Heart right ventricle (tissue), 16 donors: ENCODE measurements around the gene SYTL5. TPM values are rescaled to one million over a fixed set of nuclear protein-coding genes. Genes with fewer than 3 reads are reported as not detected.

Experiments
- ATAC-seq, 8 donors: fragments of 200-7000 bp; cut with Tn5 transposase; one replicate each; pipeline ENCODE4 v1.9.1; 2020; ENCODE audit warnings: mild to moderate bottlenecking in 8 of 8, moderate library complexity in 8 of 8, moderate number of reproducible peaks in 1 of 8
- DNase-seq, 2 donors: peaks; one replicate each; pipeline ENCODE4 v3.0.0-alpha.2; 2020
- H3K27ac ChIP-seq, 10 donors: fragments of 200-600 bp; sonication (generic) in 2 of 10; one replicate each; pipeline versions ENCODE4 v1.5.0 to v1.8.0; 2020 to 2022; ENCODE audit warnings: mild to moderate bottlenecking in 3 of 10
- H3K27me3 ChIP-seq, 7 donors: fragments of 200-600 bp; one replicate each; pipeline ENCODE4 v1.8.0; 2021 to 2022; ENCODE audit warnings: mild to moderate bottlenecking in 2 of 7
- H3K36me3 ChIP-seq, 9 donors: fragments of 200-600 bp; sonication (generic) in 1 of 9; one replicate each; pipeline versions ENCODE4 v1.5.0 to v1.8.0; 2020 to 2022; ENCODE audit warnings: mild to moderate bottlenecking in 2 of 9
- H3K4me1 ChIP-seq, 9 donors: fragments of 200-600 bp; sonication (generic) in 1 of 9; one replicate each; pipeline versions ENCODE4 v1.5.0 to v1.8.0; 2020 to 2022; ENCODE audit warnings: mild to moderate bottlenecking in 4 of 9
- H3K4me3 ChIP-seq, 10 donors: fragments of 200-600 bp; sonication (generic) in 2 of 10; one replicate each; pipeline versions ENCODE4 v1.5.0 to v1.8.0; 2020 to 2022; ENCODE audit warnings: mild to moderate bottlenecking in 7 of 10, moderate library complexity in 2 of 10
- H3K9me3 ChIP-seq, 11 donors: fragments of 200-600 bp in 10 of 11; sonication (generic) in 2 of 11; one replicate each; pipeline versions ENCODE4 v1.5.0 to v1.8.0; 2013 to 2022; ENCODE audit warnings: mild to moderate bottlenecking in 2 of 11, control low read depth in 1 of 11, moderate library complexity in 1 of 11
- CTCF ChIP-seq, 9 donors: fragments of 200-600 bp; sonication (generic) in 2 of 9; IDR thresholded peaks; one replicate each; pipeline versions ENCODE4 v1.5.0 to v1.8.0; 2021 to 2022; ENCODE audit warnings: antibody characterized with exemption in 9 of 9, mild to moderate bottlenecking in 5 of 9, moderate library complexity in 1 of 9
- WGBS, 2 donors: extraction: QIAGEN DNeasy Blood & Tissue Kit; methylation state at CpG; one replicate each; pipeline ENCODE4 v1.1.7; 2013; ENCODE audit warnings: inconsistent platforms in 1 of 2; 5-methylcytosine and 5-hydroxymethylcytosine counted together
- intact Hi-C, 10 donors: fragments of 100-400 bp; cut with DNase I; formaldehyde crosslinking; loops; one replicate each; pipeline versions ENCODE4 v1.11.1 to v1.14.2; 2022
- microRNA-seq, 2 donors: library from miRNA; unstranded; fragments of <30 nt; microRNA quantifications; one replicate each; pipeline ENCODE4 v1.2.0, GENCODE V29; 2021
- polyA plus RNA-seq, 2 donors: library from polyadenylated mRNA; stranded (reverse); fragments of 200-250 nt; gene quantifications; one replicate each; pipeline ENCODE4 v1.2.3, GENCODE V29; 2013
- total RNA-seq, 10 donors: library from RNA; stranded (reverse); fragmentation: NEBNext Ultra II Directional in 3 of 10; extraction: Animal tissue kit (Norgen Biotek cat#: 25700) in 3 of 10; gene quantifications; one replicate each; pipeline versions ENCODE4 v1.2.1 to v1.2.4, GENCODE V29; 2021 to 2023
- donor health status: Arrhythmogenic right ventricular cardiomyopathy.
- donor health status: ischemic (EF 13 %, LVEDD 7.1; RV severe dilation, severe dysfunction).
- donor health status: healthy with polysubstance abuse.
- donor health status: DM: no; HTN: yes; CAD: no.
- donor health status: DM: no; HTN: no; CAD: no.
- donor health status: ischemic (EF 25% LVEDD 6.9; RV normal size, moderate dysfunction).
- donor health status: ischemic (EF 25% LVEDD 5.7; RV mildly dilated, moderate dysfunction).
- donor health status: healthy.
- donor health status: DM: yes; HTN: yes; CAD: no.
- donor health status: Ischemic cardiomyopathy.
- donor health status: ischemic (EF 35%, LVEDD 5.7; RV mildly dilated, moderate dysfunction).
- donor health status: nonischemic (EF 11% LVEDD 7.7; RV severe dilation, severe dysfunction).
- donor health status: DM: yes; HTN: yes; CAD: no.
- donor health status: PGD.
- donor health status: ischemic (EF 29% LVEDD 5.4; RV normal size, mild dysfunction).
- donor health status: nonischemic (EF 23%, LVEDD 6.1; RV moderate dilation, normal function).

SYTL5 gene
- total and polyA plus RNA-seq, 12 donors, result 0.03 to 3.2 (median 0.45) TPM; not detected in 3

- 57 to 63% methylated on average over 3 of the region's 3 CpGs for WGBS, 2 donors
- Histone ChIP-seq H3K4me1 (no peaks in the 10 kb centered on the region), H3K9me3 (no peaks in the 10 kb centered on the region), H3K27me3 (peaks cover 0 to 20% (median 0%) of the 10 kb centered on the region in 7 donors), H3K27ac (no peak overlapping the region), H3K36me3 (peaks cover 0 to 9% (median 0%) of the 10 kb centered on the region in 9 donors), H3K4me3 (no peak overlapping the region)
- intact Hi-C loops, result loop anchor here in 2 of 10 donors (10.0 kb wide), 1 partner anchor 250 kb away; no protein-coding TSS in a partner anchor
- TF ChIP-seq CTCF (IDR thresholded peaks at IDR 0.05), result peak in 6 of 9 donors; percentile 22 to 44 (median 28)
- no peak for DNase-seq
- ATAC-seq, result peak in 1 of 8 donors; percentile 44
These were observed 168.8 kb downstream of the SYTL5 start for GRCh38 chrX:38175139-38175538.

GRCh38 chrX:38178396-38178795 is 172.0 kb downstream of the SYTL5 start:
- Histone ChIP-seq H3K9me3 (no peaks in the 10 kb centered on the region), H3K4me1 (peaks cover 0 to 5% (median 0%) of the 10 kb centered on the region in 9 donors), H3K27ac (no peak overlapping the region), H3K4me3 (no peak overlapping the region), H3K27me3 (peaks cover 0 to 26% (median 0%) of the 10 kb centered on the region in 7 donors), H3K36me3 (no peaks in the 10 kb centered on the region)
- ATAC-seq (no peak), DNase-seq (no peak)
- 60 to 66% methylated on average over 2 of the region's 2 CpGs for WGBS, 2 donors
- TF ChIP-seq CTCF (IDR thresholded peaks at IDR 0.05), result no peak
- intact Hi-C loops, result loop anchor here in 2 of 10 donors (10.0 kb wide), 1 partner anchor 254 kb away; no protein-coding TSS in a partner anchor

Small RNA genes within 50 kb of the gene (microRNA-seq; reads per million reads assigned to microRNA genes)
- 0 reads per million in 2 donors for gene MIR548AJ2

Other genes with a start within 250 kb of the SYTL5 start
- gene CYBB, start 226.5 kb upstream of the SYTL5 start, total RNA-seq, result 100 to 1,000 TPM in 1 of 10 donors, 10 to 100 TPM in 3, 1 to 10 TPM in 6; 4.8 to 106 (median 8.1) TPM
- gene CYBB, start 226.5 kb upstream of the SYTL5 start, polyA plus RNA-seq, result 1 to 10 TPM; 1.9 to 2.3 TPM
- 10 to 100 TPM; 18.0 to 27.6 (median 21.0) TPM for gene DYNLT3, start 159.0 kb upstream of the SYTL5 start, total RNA-seq
- gene DYNLT3, start 159.0 kb upstream of the SYTL5 start, polyA plus RNA-seq, result 10 to 100 TPM; 10.2 to 22.6 TPM
- gene SRPX, start 214.3 kb downstream of the SYTL5 start, total RNA-seq, result 10 to 100 TPM; 34.8 to 85.9 (median 47.7) TPM
- 100 to 1,000 TPM in 1 of 2 donors, 10 to 100 TPM in 1; 70.9 to 204 TPM for gene SRPX, start 214.3 kb downstream of the SYTL5 start, polyA plus RNA-seq